Adrenal gland (tissue), 12 donors: Measurements from ENCODE around the gene PAX5. TPM values are rescaled to one million over a fixed set of nuclear protein-coding genes. Genes with fewer than 3 reads are reported as not detected.

Experiments used
- DNase-seq, 7 donors: peaks; one replicate each; pipeline ENCODE4 v3.0.0-alpha.2; 2019 to 2020
- H3K27ac ChIP-seq, 5 donors: fragments of 200-600 bp; sonication (generic) in 4 of 5; 1 replicate in 3 of 5; 2 replicates in 2 of 5; pipeline versions ENCODE4 v1.5.1 to v1.8.0; 2016 to 2020; ENCODE audit warnings: mild to moderate bottlenecking in 1 of 5
- H3K27me3 ChIP-seq: fragments of 200-600 bp; 2 replicates; pipeline ENCODE4 v1.8.0; 2021
- H3K36me3 ChIP-seq, 2 donors: fragments of 200-600 bp; replicated peaks in 1 of 2; 1 replicate in 1 of 2; 2 replicates in 1 of 2; pipeline versions ENCODE4 v1.5.1 to v1.8.0; 2018 to 2022
- H3K4me1 ChIP-seq, 2 donors: fragments of 200-600 bp; replicated peaks in 1 of 2; 1 replicate in 1 of 2; 2 replicates in 1 of 2; pipeline versions ENCODE4 v1.5.1 to v1.8.0; 2018 to 2021
- H3K4me3 ChIP-seq, 4 donors: fragments of 200-600 bp; sonication (generic) in 3 of 4; one replicate each; pipeline ENCODE4 v1.5.1; 2016 to 2018
- H3K9me3 ChIP-seq, 3 donors: fragments of 200-600 bp; sonication (generic) in 1 of 3; replicated peaks in 1 of 3; 1 replicate in 2 of 3; 2 replicates in 1 of 3; pipeline versions ENCODE4 v1.5.1 to v1.8.0; 2016 to 2021
- POLR2A ChIP-seq, 2 donors: fragments of 450-650 bp; IDR thresholded peaks; one replicate each; pipeline ENCODE4 v1.6.1; 2017; ENCODE audit warnings: antibody characterized with exemption in 2 of 2, mild to moderate bottlenecking in 2 of 2, moderate library complexity in 1 of 2
- WGBS, 4 donors: extraction: QIAGEN DNeasy Blood & Tissue Kit in 2 of 4; methylation state at CpG; one replicate each; pipeline versions ENCODE4 v1.1.5 to v1.1.7; 2013 to 2017; 5-methylcytosine and 5-hydroxymethylcytosine counted together
- intact Hi-C, 2 donors: fragments of 100-400 bp; cut with DNase I; formaldehyde crosslinking; loops; one replicate each; pipeline versions ENCODE4 v1.14.1 to v1.15.0; 2022 to 2023
- polyA plus RNA-seq, 3 donors: library from polyadenylated mRNA; stranded (reverse); fragments of 200-250 nt in 2 of 3; fragments of 350-450 nt in 1 of 3; fragmentation: Illumina TruSeq in 1 of 3; extraction: RNeasy Lipid Tissue Mini Kit (QIAGEN cat#74804) in 1 of 3; gene quantifications; one replicate each; pipeline ENCODE4 v1.2.3, GENCODE V29; 2013 to 2014
- total RNA-seq, 9 donors: library from RNA; depleted of rRNA in 4 of 9; stranded (reverse); fragments of >200 nt in 4 of 9; fragments of 120-200 nt in 1 of 9; fragmentation: NEBNext Ultra II Directional in 1 of 9; extraction: Animal tissue kit (Norgen Biotek cat#: 25700) in 1 of 9; gene quantifications; one replicate each; pipeline versions ENCODE4 v1.1.0 to v1.2.4, GENCODE V29; 2013 to 2023
- TF ChIP-seq, protein P1 (sequence below), 6 experiments: fragments of 450-650 bp in 4 of 6; fragments of 200-600 bp in 2 of 6; sonication (generic) in 1 of 6; IDR thresholded peaks; 1 replicate in 5 of 6; 2 replicates in 1 of 6; pipeline versions ENCODE4 v1.5.1 to v1.8.0; 2016 to 2021; ENCODE audit warnings: antibody characterized with exemption in 6 of 6, mild to moderate bottlenecking in 2 of 6, moderate library complexity in 1 of 6
- donor health status: healthy with polysubstance abuse.
- donor health status: Bipolar disorder and iron deficiency.
- donor health status: DM: yes; HTN: yes; CAD: no.
- donor health status: DM: no; HTN: no; CAD: no.
- donor health status: DM: no; HTN: no; CAD: no.
- donor health status: DM: yes; HTN: yes; CAD: no.

Gene PAX5
- total and polyA plus RNA-seq, 12 donors = under 0.01 to 0.22 (median 0.09) TPM; not detected in 6

- H3K27ac ChIP-seq = no peak overlapping the region
- H3K4me1 ChIP-seq = peaks cover 14 to 33% of the 10 kb centered on the region in 2 donors
- no peak overlapping the region for H3K4me3 ChIP-seq
- no peaks in the 10 kb centered on the region for H3K36me3 ChIP-seq
- intact Hi-C loops = no loop called here
- peaks cover 75% of the 10 kb centered on the region for H3K27me3 ChIP-seq
- no peaks in the 10 kb centered on the region for H3K9me3 ChIP-seq
- WGBS, 4 donors = 32 to 44% (median 37%) methylated on average over 14 of the region's 14 CpGs
- no peak for DNase-seq
- no peak for TF ChIP-seq POLR2A (IDR thresholded peaks at IDR 0.05)
- TF ChIP-seq, protein P1, sequence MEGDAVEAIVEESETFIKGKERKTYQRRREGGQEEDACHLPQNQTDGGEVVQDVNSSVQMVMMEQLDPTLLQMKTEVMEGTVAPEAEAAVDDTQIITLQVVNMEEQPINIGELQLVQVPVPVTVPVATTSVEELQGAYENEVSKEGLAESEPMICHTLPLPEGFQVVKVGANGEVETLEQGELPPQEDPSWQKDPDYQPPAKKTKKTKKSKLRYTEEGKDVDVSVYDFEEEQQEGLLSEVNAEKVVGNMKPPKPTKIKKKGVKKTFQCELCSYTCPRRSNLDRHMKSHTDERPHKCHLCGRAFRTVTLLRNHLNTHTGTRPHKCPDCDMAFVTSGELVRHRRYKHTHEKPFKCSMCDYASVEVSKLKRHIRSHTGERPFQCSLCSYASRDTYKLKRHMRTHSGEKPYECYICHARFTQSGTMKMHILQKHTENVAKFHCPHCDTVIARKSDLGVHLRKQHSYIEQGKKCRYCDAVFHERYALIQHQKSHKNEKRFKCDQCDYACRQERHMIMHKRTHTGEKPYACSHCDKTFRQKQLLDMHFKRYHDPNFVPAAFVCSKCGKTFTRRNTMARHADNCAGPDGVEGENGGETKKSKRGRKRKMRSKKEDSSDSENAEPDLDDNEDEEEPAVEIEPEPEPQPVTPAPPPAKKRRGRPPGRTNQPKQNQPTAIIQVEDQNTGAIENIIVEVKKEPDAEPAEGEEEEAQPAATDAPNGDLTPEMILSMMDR (IDR thresholded peaks at IDR 0.05) = no peak
These were observed 4.9 kb upstream of the PAX5 start for GRCh38 chr9:37038943-37039464.

DNA sequence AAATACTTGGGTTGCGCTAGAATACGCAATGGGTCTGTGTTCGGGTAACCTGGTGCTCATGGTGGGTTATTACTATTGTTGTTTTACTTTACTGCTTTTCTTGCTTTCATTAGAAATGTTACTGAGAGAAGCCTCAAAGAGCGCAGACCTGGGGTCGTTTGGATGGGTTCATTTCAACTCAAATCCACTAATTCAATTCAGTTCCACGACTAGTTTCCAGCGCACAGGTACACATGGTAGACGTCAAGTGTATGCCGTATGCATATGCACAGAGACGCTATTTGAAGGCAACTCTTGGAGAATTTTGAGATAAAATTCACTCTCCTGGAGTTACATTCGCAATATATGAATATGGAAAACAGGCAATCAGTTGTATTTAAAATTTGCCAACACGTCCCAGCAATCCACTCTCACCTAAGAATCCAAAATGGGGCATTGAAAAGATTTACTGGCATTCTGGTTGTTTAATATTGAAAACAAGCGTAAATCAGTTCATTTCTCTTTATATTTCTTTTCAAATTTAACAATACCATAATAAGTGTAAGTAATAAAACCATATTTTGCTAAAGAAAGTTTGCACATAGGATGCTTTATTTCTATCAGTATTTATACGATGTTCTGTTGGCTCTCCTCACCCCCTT lies 4.4 kb upstream of the PAX5 start:
- peak overlapping the region in 1 of 4 donors; percentile 70 for H3K4me3 ChIP-seq
- WGBS, 4 donors = 24 to 34% (median 28%) methylated on average over 12 to 14 of the region's 14 CpGs
- intact Hi-C loops = no loop called here

DNA sequence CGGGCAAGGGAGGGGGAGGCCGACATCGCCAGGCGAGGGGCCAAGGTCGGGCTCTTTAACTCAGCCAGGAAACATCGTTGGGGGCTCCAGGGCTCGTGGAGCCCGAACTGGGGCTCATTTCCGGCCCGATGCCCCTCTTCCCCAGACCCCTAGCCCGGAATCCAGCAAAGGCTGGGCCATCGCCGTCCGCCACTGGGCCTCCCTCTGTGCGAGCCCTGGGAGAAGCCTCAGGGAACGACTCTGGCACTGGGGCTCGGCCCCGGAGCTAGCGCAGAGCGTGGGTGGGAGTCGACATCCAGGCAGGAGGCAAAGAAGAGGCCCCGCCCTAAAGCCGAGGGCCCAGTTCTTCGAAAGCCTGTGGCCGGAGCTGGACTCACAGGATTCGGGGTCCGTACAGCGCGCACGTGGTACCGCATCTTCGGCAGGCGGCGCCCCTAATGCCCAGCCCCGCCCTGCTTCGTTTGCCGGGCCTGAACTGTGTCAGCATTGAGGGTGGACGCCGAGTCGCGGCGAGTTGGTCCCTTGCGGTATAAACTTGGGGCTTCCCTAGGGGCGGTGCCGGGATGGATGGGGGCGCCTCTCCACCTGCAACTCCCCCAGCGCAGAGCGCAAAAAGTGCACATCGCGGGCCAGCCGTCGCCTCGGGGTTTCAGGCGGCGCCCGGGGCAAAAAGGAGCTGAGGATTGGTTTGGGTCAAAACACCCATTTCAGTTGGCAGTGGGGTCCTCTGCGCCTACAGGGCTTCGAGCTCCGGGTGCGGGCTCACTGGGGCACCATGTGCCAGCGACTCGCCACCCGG lies 3.6 kb upstream of the PAX5 start:
- no peak for DNase-seq
- H3K27ac ChIP-seq = no peak overlapping the region
- H3K9me3 ChIP-seq = no peaks in the 10 kb centered on the region
- peaks cover 14 to 34% of the 10 kb centered on the region in 2 donors for H3K4me1 ChIP-seq
- WGBS, 4 donors = 4 to 12% (median 5%) methylated on average over 16 to 63 of the region's 63 CpGs
- intact Hi-C loops = no loop called here
- H3K27me3 ChIP-seq = peaks cover 73% of the 10 kb centered on the region
- TF ChIP-seq, protein P1 (IDR thresholded peaks at IDR 0.05) = no peak
- TF ChIP-seq POLR2A (IDR thresholded peaks at IDR 0.05) = no peak
- peak overlapping the region in 2 of 4 donors; percentile 38 to 70 for H3K4me3 ChIP-seq
- no peaks in the 10 kb centered on the region for H3K36me3 ChIP-seq

More for the DNA sequence above, 4.4 kb upstream of the PAX5 start:
- Histone ChIP-seq H3K9me3 (no peaks in the 10 kb centered on the region), H3K27ac (no peak overlapping the region), H3K36me3 (no peaks in the 10 kb centered on the region), H3K27me3 (peaks cover 75% of the 10 kb centered on the region), H3K4me1 (peaks cover 14 to 34% of the 10 kb centered on the region in 2 donors)
- DNase-seq = no peak
- TF ChIP-seq, protein P1 (IDR thresholded peaks at IDR 0.05) = no peak
- no peak for TF ChIP-seq POLR2A (IDR thresholded peaks at IDR 0.05)

DNA sequence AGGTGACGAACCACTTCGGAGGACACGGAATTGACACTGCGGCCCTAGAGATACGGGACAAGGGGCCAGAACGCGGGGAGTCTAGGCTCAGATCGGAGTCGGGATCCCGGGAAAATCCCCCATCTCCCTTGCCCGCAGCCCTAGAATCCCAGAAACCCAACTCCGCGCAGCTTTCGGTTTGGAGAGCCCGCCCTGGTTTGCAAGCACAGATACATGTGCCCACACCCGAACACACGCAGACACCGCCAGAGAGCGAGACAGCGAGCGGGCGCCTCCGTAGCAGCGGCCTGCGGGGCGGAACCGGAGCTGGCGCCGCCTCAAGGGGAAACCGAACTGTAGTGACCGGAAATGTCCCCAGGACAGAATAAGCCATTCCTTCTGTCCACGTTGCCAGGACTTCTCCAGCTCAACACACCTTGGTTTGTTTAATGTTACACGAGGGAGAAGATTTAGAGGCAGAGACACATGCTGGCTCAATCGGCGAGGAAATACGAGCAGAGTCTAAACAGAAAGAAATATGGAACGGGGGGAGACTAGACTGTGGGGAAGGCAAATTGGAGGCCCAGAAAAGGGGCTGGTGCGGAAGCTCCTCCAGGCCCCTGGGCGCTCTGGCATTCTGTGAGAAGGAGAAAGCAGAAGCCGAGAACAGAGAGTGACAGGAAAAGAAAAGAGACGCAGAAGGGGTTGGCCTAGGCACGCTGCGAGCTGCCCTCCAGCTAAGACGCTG lies 2.9 kb upstream of the PAX5 start:
- 1 to 5% (median 3%) methylated on average over 13 to 44 of the region's 44 CpGs for WGBS, 4 donors

More for the DNA sequence above, 2.9 kb upstream of the PAX5 start:
- H3K36me3 ChIP-seq = no peaks in the 10 kb centered on the region
- H3K27me3 ChIP-seq = peaks cover 80% of the 10 kb centered on the region
- H3K27ac ChIP-seq = no peak overlapping the region
- peaks cover 14 to 34% of the 10 kb centered on the region in 2 donors for H3K4me1 ChIP-seq
- intact Hi-C loops = no loop called here
- no peaks in the 10 kb centered on the region for H3K9me3 ChIP-seq
- no peak for TF ChIP-seq POLR2A (IDR thresholded peaks at IDR 0.05)
- TF ChIP-seq, protein P1 (IDR thresholded peaks at IDR 0.05) = no peak
- H3K4me3 ChIP-seq = peak overlapping the region in 3 of 4 donors; percentile 34 to 70 (median 38)
- DNase-seq = peak; percentile 47 to 65 (median 61)
